A549 (cell line): ENCODE data around the gene KCTD20.

Source experiments
- CTCF ChIP-seq: fragments of >200 bp; sonication (Bioruptor Twin); formaldehyde crosslinking; IDR thresholded peaks from 3 replicates; pipeline ENCODE4 v1.5.1; 2016
- EHMT2 ChIP-seq: fragments of 200-600 bp; sonication (generic); IDR thresholded peaks from 2 replicates; pipeline ENCODE4 v1.6.1; 2016; ENCODE audit warnings: antibody characterized with exemption, low read depth, mild to moderate bottlenecking, moderate library complexity
- ESRRA ChIP-seq: fragments of 150-350 bp; IDR thresholded peaks from 2 replicates; pipeline ENCODE4 v1.6.1; 2014; ENCODE audit warnings: mild to moderate bottlenecking, low read length, borderline replicate concordance
- HDAC2 ChIP-seq: fragments of 200-600 bp; sonication (generic); IDR thresholded peaks from 2 replicates; pipeline ENCODE4 v1.6.1; 2016
- HES2 ChIP-seq: fragments of >200 bp; sonication (Bioruptor Twin); formaldehyde crosslinking; IDR thresholded peaks from 2 replicates; pipeline ENCODE4 v1.6.1; 2016
- MAX ChIP-seq: IDR thresholded peaks from 2 replicates; pipeline ENCODE4 v1.6.1; 2012
- MYC ChIP-seq: IDR thresholded peaks from 2 replicates; pipeline ENCODE4 v1.6.1; 2012; ENCODE audit warnings: mild to moderate bottlenecking, inconsistent platforms, low read length, improper control_type of control experiment, borderline replicate concordance
- POLR2A ChIP-seq: IDR thresholded peaks from 2 replicates; pipeline ENCODE4 v1.6.1; 2012; ENCODE audit warnings: mild to moderate bottlenecking, low read length
- RAD21 ChIP-seq, 2 experiments: fragments of >200 bp in 1 of 2; sonication (Bioruptor Twin) in 1 of 2; formaldehyde crosslinking in 1 of 2; IDR thresholded peaks in 1 of 2; conservative IDR thresholded peaks in 1 of 2; 2 replicates in 1 of 2; 3 replicates in 1 of 2; pipeline ENCODE4 v1.6.1; 2012 to 2018; ENCODE audit warnings: inconsistent platforms in 1 of 2
- RARB ChIP-seq: fragments of 250-450 bp; sonication (Bioruptor Pico); IDR thresholded peaks from 2 replicates; pipeline ENCODE4 v1.8.0; 2021; ENCODE audit warnings: mild to moderate bottlenecking, moderate library complexity
- REST ChIP-seq: fragments of 200-600 bp; sonication (generic); IDR thresholded peaks from 2 replicates; pipeline ENCODE4 v1.6.1; 2016; ENCODE audit warnings: antibody characterized with exemption, mild to moderate bottlenecking, moderate library complexity
- USF2 ChIP-seq: fragments of 450-650 bp; IDR thresholded peaks from 2 replicates; pipeline ENCODE4 v1.6.1; 2014; ENCODE audit warnings: antibody characterized with exemption

- TF ChIP-seq CTCF = no peak
- no peak for TF ChIP-seq MAX
- TF ChIP-seq ESRRA = no peak
- TF ChIP-seq USF2 = no peak
- no peak for TF ChIP-seq POLR2A
- TF ChIP-seq EHMT2 = no peak
- no peak for TF ChIP-seq HDAC2
- no peak for TF ChIP-seq HES2
- no peak for TF ChIP-seq MYC
- TF ChIP-seq REST = no peak
- no peak for TF ChIP-seq RARB (CRISPR knock-in tag)
- no peak for TF ChIP-seq RAD21 (conservative IDR thresholded peaks at IDR 0.05 in 1 of 2, IDR thresholded peaks at IDR 0.05 in 1 of 2)
Observed at GRCh38 chr6:36469148-36469661, 26.4 kb downstream of the KCTD20 start.
